Activated T-helper 2 cell treated with anti-CD3 and anti-CD28 coated beads, Interferon-gamma antibody, Interleukin-2, Interleukin-4, amounts not matched to agents 10 μg/mL and 5 μg/mL and 100 μg/mL, durations not matched to agents 14 hours and 24 hours and 36 hours (primary cell): ENCODE results near the gene SPARCL1. TPM values are rescaled to one million over a fixed set of nuclear protein-coding genes. Genes with fewer than 3 reads are reported as not detected.

ENCODE experiments used
- DNase-seq: peaks from one replicate; pipeline ENCODE4 v3.0.0; 2021; ENCODE audit warnings: low spot score
- H3K27ac Mint-ChIP-seq: one replicate; pipeline ENCODE4 v1.8.0; 2021; ENCODE audit warnings: mixed read lengths
- H3K27me3 Mint-ChIP-seq: one replicate; pipeline ENCODE4 v1.8.0; 2021; ENCODE audit warnings: low read depth, mixed read lengths
- H3K36me3 Mint-ChIP-seq: one replicate; pipeline ENCODE4 v1.8.0; 2021; ENCODE audit warnings: low read depth, mixed read lengths
- H3K4me1 Mint-ChIP-seq: one replicate; pipeline ENCODE4 v1.8.0; 2021; ENCODE audit warnings: low read depth, mixed read lengths
- H3K4me3 Mint-ChIP-seq: one replicate; pipeline ENCODE4 v1.8.0; 2021; ENCODE audit warnings: low read depth, mild to moderate bottlenecking, moderate library complexity, mixed read lengths
- H3K9me3 Mint-ChIP-seq: one replicate; pipeline ENCODE4 v1.8.0; 2021; ENCODE audit warnings: mixed read lengths
- intact Hi-C: fragments of 100-400 bp; cut with micrococcal nuclease; formaldehyde crosslinking; loops from one replicate; pipeline ENCODE4 v1.15.1; 2023
- total RNA-seq: library from RNA; stranded (reverse); gene quantifications from 2 replicates; pipeline ENCODE4 v1.2.3, GENCODE V29; 2022

Gene SPARCL1
- total RNA-seq, 1 donor from 2014 or later: not detected

DNA sequence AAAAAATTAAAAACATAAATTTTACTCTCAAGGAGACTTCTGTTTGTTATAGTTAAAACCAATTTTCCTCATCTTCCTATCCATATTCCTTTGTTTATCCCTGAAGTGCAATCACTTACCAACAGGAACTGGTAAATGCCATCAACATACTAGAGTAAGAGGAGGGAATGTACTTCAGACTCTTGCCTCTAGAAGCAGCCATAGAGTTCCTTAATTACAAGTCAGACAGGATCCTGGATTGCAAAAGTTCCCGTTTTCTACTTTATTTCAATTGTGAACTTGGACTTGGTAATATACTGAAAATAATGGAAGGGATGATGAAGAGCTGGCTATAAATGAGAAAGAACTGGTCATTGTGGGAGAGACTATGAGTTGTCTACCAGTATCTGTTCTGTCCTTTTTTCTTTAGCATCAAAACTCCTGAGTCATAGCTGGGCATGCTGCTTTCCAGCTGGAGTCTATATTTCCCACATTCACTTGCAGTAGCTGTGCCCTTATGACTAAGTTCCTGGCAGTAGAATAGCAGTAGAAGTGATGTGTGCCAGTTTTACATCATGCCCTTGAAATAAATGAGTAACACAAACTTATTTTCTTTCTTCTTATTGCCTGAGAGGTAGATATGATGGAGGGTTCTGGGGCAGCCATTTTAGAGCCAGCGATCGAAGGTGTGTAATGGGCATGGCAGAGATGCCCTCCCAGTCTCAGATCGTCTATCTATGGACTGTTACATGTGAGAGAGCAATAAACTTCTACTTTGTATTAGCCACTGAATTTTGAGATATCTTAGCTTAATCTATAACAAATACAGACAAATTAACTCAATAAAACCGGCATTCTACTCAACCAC lies 26.8 kb upstream of the SPARCL1 start:
- intact Hi-C loops: loop anchor here (5.0 kb wide), 2 partner anchors 59 to 471 kb away; no protein-coding TSS in a partner anchor
- no peak overlapping the region for H3K4me3 Mint-ChIP-seq
- peaks cover 1% of the 10 kb centered on the region for H3K9me3 Mint-ChIP-seq
- DNase-seq: no peak
- no peak overlapping the region for H3K27ac Mint-ChIP-seq
- peaks cover 26% of the 10 kb centered on the region for H3K4me1 Mint-ChIP-seq
- H3K27me3 Mint-ChIP-seq: peaks cover 9% of the 10 kb centered on the region
- H3K36me3 Mint-ChIP-seq: peaks cover 2% of the 10 kb centered on the region

GRCh38 chr4:87553182-87553581 lies 24.0 kb upstream of the SPARCL1 start:
- intact Hi-C loops: no loop called here

DNA sequence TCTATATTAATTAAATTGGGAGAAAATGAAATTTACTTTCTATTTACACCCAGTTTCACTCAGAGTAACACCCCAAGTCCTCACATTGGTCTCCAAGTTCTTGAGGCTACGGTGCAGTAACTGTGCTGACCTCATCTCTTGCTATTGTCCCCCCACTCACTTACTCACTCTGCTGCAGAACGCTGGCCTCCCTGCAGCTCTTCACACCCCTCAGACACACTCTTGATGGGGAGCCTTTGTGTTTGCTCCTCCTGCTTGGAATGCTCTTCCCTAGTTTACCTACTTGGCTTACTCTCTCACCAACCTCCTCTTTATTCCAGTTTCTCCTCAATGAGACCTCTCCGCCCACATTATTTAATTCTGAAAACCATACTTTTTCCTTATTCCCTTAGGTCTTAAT lies 22.2 kb upstream of the SPARCL1 start:
- Mint-ChIP-seq H3K9me3 (no peaks in the 10 kb centered on the region), H3K27ac (no peak overlapping the region), H3K27me3 (peaks cover 12% of the 10 kb centered on the region), H3K4me3 (no peak overlapping the region), H3K4me1 (peaks cover 3% of the 10 kb centered on the region), H3K36me3 (no peaks in the 10 kb centered on the region)
- no peak for DNase-seq
- intact Hi-C loops: no loop called here

More at GRCh38 chr4:87553182-87553581, 24.0 kb upstream of the SPARCL1 start:
- no peak overlapping the region for H3K27ac Mint-ChIP-seq
- peaks cover 5% of the 10 kb centered on the region for H3K4me1 Mint-ChIP-seq
- no peaks in the 10 kb centered on the region for H3K9me3 Mint-ChIP-seq
- H3K36me3 Mint-ChIP-seq: no peaks in the 10 kb centered on the region
- no peak overlapping the region for H3K4me3 Mint-ChIP-seq
- H3K27me3 Mint-ChIP-seq: peaks cover 12% of the 10 kb centered on the region
- DNase-seq: no peak

- H3K27me3 Mint-ChIP-seq: peaks cover 8% of the 10 kb centered on the region
- no peaks in the 10 kb centered on the region for H3K9me3 Mint-ChIP-seq
- H3K36me3 Mint-ChIP-seq: no peaks in the 10 kb centered on the region
- no peak overlapping the region for H3K4me3 Mint-ChIP-seq
- no peaks in the 10 kb centered on the region for H3K4me1 Mint-ChIP-seq
- H3K27ac Mint-ChIP-seq: no peak overlapping the region
- intact Hi-C loops: loop anchor here (10.0 kb wide), 1 partner anchor 108 kb away; the partner anchor contains the start of gene DMP1
- no peak for DNase-seq
These were observed 18.0 kb upstream of the SPARCL1 start for GRCh38 chr4:87547016-87547708.

DNA sequence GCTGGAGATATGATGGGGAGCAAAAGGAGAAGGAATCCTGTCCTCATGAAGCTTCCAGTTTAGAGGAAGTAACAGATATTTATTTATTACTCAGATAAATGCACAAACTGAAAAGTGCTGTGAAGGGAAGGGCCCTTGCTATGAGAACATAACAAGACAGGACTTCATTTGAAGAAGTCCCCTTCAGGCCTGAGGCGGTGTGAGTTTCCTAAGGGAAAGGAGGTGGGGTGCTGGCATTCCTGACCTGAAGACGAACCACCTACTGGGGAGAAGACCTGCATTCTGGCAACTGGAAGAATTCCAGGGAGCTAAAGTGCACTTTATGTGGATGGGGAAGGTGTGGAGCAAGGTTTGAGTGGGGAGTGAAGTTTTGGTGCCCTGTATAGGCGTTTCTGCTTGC lies 15.9 kb upstream of the SPARCL1 start:
- Mint-ChIP-seq H3K27me3 (peaks cover 8% of the 10 kb centered on the region), H3K4me1 (no peaks in the 10 kb centered on the region), H3K9me3 (no peaks in the 10 kb centered on the region), H3K27ac (no peak overlapping the region), H3K4me3 (no peak overlapping the region), H3K36me3 (no peaks in the 10 kb centered on the region)
- DNase-seq: no peak
- intact Hi-C loops: loop anchor here (10.0 kb wide), 1 partner anchor 110 kb away; the partner anchor contains the start of gene DMP1

DNA sequence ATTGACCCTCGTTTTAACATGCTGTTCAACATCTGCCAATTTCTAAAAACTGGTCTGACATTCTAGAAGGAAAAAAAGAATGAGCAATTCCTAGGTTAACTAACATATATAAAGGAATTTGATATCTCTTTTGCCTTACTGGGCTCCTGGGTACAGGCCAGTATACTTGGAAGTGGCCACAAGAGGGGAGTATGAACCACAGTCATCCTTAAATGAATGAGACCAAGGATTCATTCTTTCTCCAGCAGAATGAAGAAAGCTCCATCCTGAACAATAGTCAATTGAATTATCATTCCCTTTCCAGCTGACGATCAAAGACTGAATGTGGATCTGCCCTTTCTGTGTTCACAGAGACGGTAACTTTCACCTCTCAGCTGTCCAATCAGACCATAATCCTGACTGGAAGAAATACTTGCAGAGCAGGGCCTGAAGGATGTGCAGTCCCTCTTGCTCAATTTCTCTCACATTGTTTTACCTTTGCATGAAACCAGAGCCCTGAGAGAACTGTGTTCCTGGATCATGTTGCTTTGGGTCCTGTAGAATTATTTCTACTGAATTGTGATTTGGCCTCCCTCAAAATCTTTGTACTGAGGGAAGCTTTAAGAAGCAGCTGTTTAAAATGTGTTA lies 14.8 kb upstream of the SPARCL1 start:
- Mint-ChIP-seq H3K4me3 (no peak overlapping the region), H3K9me3 (no peaks in the 10 kb centered on the region), H3K27me3 (peaks cover 7% of the 10 kb centered on the region)

DNA sequence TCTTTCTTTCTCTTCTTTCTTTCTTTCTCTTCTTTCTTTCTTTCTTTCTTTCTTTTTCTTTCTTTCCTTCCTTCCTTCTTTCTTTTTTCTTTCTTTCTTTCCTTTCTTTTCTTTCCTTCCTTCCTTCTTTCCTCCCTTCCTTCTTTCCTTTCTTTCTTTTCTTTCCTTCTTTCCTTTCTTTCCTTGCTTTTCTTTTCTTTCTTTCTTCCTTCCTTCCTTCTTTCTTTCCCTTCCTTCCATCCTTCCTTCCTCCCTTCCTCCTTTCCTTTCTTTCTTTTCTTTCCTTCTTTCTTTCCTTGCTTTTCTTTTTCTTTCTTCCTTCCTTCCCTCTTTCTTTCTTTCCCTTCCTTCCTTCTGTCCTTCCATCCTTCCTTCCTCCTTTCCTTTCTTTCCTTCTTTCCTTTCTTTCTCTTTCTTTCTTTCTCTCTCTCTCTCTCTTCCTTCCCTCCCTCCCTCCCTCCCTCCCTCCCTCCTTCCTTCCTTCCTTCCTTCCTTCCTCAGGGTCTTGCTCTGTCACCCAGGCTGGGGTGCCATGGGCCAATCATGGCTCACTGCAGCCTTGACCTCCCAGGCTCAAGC lies 13.6 kb upstream of the SPARCL1 start:
- no peak overlapping the region for H3K27ac Mint-ChIP-seq
- no peaks in the 10 kb centered on the region for H3K4me1 Mint-ChIP-seq
- no peak overlapping the region for H3K4me3 Mint-ChIP-seq
- no peaks in the 10 kb centered on the region for H3K9me3 Mint-ChIP-seq
- no peaks in the 10 kb centered on the region for H3K36me3 Mint-ChIP-seq
- intact Hi-C loops: loop anchor here (10.0 kb wide), 1 partner anchor 112 kb away; the partner anchor contains the start of gene DMP1
- DNase-seq: no peak
- peaks cover 7% of the 10 kb centered on the region for H3K27me3 Mint-ChIP-seq

More for the DNA sequence above, 14.8 kb upstream of the SPARCL1 start:
- DNase-seq: no peak
- intact Hi-C loops: loop anchor here (10.0 kb wide), 1 partner anchor 111 kb away; the partner anchor contains the start of gene DMP1
- Mint-ChIP-seq H3K27ac (no peak overlapping the region), H3K4me1 (no peaks in the 10 kb centered on the region), H3K36me3 (no peaks in the 10 kb centered on the region)

GRCh38 chr4:87541956-87542709 lies 13.0 kb upstream of the SPARCL1 start:
- intact Hi-C loops: loop anchor here (10.0 kb wide), 1 partner anchor 113 kb away; the partner anchor contains the start of gene DMP1
- H3K36me3 Mint-ChIP-seq: no peaks in the 10 kb centered on the region
- DNase-seq: no peak

GRCh38 chr4:87541521-87541920 lies 12.3 kb upstream of the SPARCL1 start:
- peaks cover 12% of the 10 kb centered on the region for H3K27me3 Mint-ChIP-seq
- intact Hi-C loops: loop anchor here (10.0 kb wide), 1 partner anchor 113 kb away; the partner anchor contains the start of gene DMP1
- DNase-seq: no peak
- H3K36me3 Mint-ChIP-seq: no peaks in the 10 kb centered on the region
- no peaks in the 10 kb centered on the region for H3K9me3 Mint-ChIP-seq
- H3K27ac Mint-ChIP-seq: no peak overlapping the region
- no peak overlapping the region for H3K4me3 Mint-ChIP-seq
- H3K4me1 Mint-ChIP-seq: no peaks in the 10 kb centered on the region

More at GRCh38 chr4:87541956-87542709, 13.0 kb upstream of the SPARCL1 start:
- Mint-ChIP-seq H3K27me3 (peaks cover 9% of the 10 kb centered on the region), H3K27ac (no peak overlapping the region), H3K9me3 (no peaks in the 10 kb centered on the region), H3K4me1 (no peaks in the 10 kb centered on the region), H3K4me3 (no peak overlapping the region)

GRCh38 chr4:87540146-87541058 lies 11.2 kb upstream of the SPARCL1 start:
- H3K9me3 Mint-ChIP-seq: no peaks in the 10 kb centered on the region
- intact Hi-C loops: loop anchor here (10.0 kb wide), 1 partner anchor 114 kb away; the partner anchor contains the start of gene DMP1
- no peak for DNase-seq
- H3K36me3 Mint-ChIP-seq: no peaks in the 10 kb centered on the region
- H3K4me1 Mint-ChIP-seq: no peaks in the 10 kb centered on the region
- peaks cover 12% of the 10 kb centered on the region for H3K27me3 Mint-ChIP-seq
- H3K27ac Mint-ChIP-seq: no peak overlapping the region
- no peak overlapping the region for H3K4me3 Mint-ChIP-seq

GRCh38 chr4:87532907-87533306 lies 3.7 kb upstream of the SPARCL1 start:
- H3K27ac Mint-ChIP-seq: no peak overlapping the region
- no peak for DNase-seq
- H3K4me1 Mint-ChIP-seq: no peaks in the 10 kb centered on the region
- peaks cover 11% of the 10 kb centered on the region for H3K27me3 Mint-ChIP-seq
- no peak overlapping the region for H3K4me3 Mint-ChIP-seq
- intact Hi-C loops: no loop called here
- H3K36me3 Mint-ChIP-seq: no peaks in the 10 kb centered on the region
- H3K9me3 Mint-ChIP-seq: no peaks in the 10 kb centered on the region
